DMS153 treated with DMSO at 0.1 percent for 48 hours (cell line): ENCODE results near the gene SASH1.
"Not testable (repeated sequence)": the region's sequence is repeated elsewhere in the genome, so short reads cannot be mapped to it uniquely, and the experiment has no call there.

Experiments
- DNase-seq: peaks from one replicate; lab custom pipeline; 2025; ENCODE audit not compliant: unreplicated experiment; lab: John Stamatoyannopoulos, UW

The SASH1 gene

DNA sequence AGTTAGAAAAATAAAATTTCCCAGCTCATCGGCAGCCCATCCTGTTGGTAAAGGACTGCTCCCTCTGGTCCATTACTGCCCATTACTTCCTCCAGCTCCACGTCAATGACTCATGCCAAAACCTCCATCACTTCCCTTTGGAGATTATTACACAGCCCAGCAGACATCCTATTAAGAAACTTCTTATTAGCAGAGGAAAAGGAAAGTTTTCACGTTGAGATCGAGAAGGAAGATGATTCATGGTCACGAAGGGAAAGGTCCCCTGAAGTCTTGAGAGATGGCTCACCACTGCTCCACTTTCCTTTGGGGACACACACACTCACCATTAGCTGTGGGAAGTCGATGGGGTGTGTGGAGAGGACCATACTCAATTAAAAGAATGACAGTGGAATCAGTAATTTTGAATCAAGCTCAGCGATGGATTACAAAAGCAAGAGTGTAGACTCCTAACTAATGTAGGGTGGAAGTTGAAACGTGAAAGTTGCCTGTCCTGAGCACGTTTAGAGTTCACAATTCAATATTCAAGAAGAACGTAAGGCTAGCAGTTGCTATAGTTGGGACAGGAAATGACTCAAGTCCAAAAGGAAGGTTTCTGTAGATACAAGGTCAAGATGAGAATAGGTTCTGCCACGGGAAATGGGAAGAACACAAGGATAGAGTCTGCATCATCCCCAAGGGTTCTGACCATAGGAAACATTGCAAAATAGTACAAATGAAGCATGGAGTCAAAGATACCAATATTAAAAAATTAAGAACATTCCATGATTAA, 21.6 kb downstream of the SASH1 start:
- DNase-seq, result no peak

GRCh38 chr6:148365041-148365440, 22.4 kb downstream of the SASH1 start:
- no peak for DNase-seq

DNA sequence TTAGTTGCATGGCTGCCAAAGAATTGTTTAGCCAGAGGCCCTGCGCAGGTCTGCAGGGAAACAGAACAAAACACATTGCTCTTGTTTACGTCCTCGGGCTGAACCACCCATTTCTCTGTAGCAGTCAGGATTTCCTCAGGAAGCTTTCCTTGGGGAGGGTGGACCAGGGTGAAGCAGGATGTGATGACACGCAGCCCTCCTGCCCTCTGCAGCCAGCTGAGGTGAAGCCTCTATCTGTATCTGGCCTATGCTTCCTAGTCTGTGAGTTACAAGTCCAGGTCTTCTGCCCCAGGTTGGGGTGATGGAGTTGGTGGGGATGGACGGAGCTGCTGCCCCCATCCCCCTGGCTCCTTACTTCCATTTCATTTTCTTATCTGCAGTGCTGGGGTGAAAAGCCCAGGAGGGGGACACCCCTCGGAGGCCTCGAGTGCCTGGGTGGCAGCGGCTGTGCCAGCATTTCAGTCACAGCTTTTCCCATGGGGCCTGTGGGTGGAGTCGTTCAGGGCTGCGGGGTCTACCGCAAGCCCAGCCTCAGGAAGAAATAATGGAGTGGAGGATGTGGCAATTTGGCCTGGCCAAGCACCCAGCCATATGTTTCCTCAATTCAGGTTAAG, 24.9 kb downstream of the SASH1 start:
- no peak for DNase-seq

GRCh38 chr6:148370176-148370575, 27.5 kb downstream of the SASH1 start:
- DNase-seq, result no peak

GRCh38 chr6:148374040-148374774, 31.6 kb downstream of the SASH1 start:
- no peak for DNase-seq

DNA sequence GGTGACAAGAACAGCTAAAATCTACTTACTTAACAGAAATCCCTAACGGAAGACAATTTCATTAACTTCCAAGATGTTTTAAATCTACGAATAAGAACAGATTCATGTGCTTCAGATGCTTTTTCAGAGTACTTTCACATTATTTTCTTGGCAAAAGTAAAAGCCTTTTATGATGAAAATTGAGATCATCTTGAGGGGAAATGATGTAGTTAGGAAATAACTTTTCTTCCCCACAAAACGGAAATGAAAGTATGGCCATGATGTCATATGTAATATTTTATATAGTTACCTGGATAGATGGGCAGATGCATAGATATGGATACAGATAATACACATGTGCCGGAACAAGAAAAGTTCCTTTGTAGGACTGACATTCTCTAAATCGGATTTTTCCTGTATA, 32.8 kb downstream of the SASH1 start:
- no peak for DNase-seq

GRCh38 chr6:148379481-148379880, 36.8 kb downstream of the SASH1 start:
- DNase-seq, result no peak

- DNase-seq, result no peak
These were observed 37.5 kb downstream of the SASH1 start for GRCh38 chr6:148379966-148380713.

- not testable (repeated sequence) for DNase-seq
These were observed 39.4 kb downstream of the SASH1 start for GRCh38 chr6:148382051-148382450.

GRCh38 chr6:148382861-148383260, 40.2 kb downstream of the SASH1 start:
- no peak for DNase-seq

DNA sequence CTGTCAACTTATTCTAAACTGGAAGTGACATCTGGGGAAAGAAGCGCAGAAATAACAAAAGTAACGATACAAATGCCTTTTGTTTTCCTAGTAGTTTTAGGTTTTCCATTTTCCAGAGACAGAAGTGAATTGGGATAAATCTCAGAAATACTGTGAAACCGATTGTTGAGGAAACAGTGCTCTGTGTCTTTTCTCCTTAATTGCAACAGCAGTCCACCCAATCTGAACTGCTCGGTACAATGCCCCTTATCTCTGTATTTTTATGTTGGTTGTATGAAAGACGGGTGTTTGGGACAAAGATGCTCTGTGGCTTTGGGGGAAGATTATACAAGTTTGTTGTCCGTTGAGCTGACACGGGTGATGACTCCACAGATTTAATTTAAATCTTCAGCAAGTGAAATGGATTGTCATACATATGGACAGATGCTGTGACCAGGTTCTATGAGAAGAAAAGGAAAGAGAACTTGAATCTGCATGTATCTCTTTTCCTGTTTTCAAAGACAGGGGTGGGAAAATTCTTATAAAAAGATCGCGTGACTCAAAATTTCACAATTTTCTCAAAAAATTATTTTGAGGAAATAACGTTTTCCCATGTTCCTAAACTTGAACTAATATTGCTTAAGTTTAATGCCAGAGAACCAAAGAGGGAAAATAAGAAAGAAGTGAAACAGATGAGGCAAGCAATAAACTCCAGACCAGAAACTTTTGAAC, 41.2 kb downstream of the SASH1 start:
- DNase-seq, result no peak

DNA sequence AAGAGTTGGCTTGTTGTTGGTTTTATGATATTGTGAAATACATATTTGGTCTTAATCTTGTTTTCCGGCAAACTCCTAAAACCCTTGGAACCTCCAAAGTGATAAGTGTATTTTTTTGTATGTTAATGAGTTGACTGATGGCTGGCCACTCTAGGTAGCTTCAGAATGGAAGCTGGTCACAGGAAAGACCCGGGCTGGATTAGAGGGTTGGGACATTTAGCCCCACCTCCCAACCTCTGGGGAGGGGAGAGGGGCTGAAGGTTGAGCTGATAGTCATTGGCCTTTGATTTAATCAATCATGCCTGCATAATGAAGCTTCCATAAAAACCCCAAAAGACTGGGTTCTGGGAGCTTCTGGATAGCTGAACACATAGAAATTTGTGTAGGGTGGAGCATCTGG, 42.7 kb downstream of the SASH1 start:
- no peak for DNase-seq

DNA sequence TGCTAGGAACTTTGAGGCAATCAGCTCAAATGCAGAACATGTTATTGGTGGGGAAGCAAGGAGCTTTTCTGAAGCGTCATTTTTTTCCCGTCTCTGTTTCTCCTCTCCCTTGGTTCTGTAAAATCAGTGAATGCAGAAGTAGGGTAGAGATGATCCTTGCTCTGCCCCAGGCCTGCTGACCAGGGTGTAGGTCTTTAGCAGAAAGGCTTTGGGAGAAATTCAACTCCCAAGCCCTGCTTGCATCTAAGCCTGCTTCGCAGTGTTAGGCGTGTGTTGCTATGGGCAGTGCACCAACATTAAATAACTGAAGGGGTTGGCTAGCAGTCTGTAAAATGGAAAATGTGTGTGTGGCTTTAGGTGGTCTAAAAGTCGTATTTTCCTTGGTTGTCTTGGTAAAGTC, 45.9 kb downstream of the SASH1 start:
- DNase-seq, result no peak

- DNase-seq, result no peak
These were observed 46.4 kb downstream of the SASH1 start for GRCh38 chr6:148389086-148389485.

DNA sequence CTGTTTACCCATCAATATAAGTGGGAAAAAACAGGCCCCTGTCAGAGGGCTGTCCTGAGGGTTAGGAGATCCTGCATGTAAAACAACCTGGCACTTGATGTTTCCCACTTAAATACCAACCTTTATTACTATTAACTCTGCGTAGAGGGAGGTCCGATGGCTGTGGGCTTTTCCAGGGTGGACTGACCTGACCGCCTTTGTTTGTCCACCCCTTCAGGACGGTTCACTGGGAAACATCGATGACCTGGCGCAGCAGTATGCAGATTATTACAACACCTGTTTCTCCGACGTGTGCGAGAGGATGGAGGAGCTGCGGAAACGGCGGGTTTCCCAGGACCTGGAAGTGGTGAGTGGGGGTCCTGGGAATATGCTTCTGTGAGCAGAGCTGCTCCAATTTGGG, 47.3 kb downstream of the SASH1 start:
- DNase-seq, result no peak

DNA sequence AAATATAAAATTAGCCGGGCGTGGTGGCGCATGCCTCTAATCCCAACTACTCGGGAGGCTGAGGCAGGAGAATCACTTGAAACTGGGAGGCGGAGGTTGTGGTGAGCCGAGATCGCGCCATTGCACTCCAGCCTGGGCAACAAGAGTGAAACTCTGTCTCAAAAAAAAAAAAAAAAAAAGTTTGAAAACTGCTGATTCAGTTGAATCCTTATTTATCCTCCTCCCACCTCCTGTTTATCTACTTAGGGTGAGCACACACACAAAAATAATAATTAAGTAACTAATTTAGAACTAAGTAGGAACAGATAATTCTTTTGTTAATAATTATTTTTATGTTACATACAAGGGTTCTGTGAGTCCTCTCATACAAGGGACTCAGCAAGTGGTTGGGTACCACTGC, 49.5 kb downstream of the SASH1 start:
- not testable (repeated sequence) for DNase-seq

- no peak for DNase-seq
These were observed 50.0 kb downstream of the SASH1 start for GRCh38 chr6:148392671-148393070.

GRCh38 chr6:148395583-148396101, 53.0 kb downstream of the SASH1 start:
- DNase-seq, result no peak

DNA sequence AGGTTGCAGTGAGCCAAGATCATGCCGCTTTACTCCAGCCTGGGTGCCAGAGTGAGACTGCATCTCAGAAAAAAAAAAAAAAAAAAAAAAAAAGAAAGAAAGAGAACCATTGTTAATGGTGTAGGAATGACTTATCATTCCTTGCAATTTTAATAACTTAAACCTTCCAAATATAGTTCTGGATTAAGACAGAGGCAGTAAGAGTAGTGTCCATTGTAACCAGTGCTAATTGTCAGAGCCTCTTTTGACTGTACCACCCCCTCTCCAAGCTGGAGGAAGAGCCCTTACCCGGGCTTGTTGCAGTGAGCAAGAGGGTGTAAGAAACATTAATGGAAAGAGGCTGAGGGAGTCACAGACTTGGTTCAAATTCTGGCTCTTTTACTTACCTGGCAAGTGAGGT, 53.8 kb downstream of the SASH1 start:
- no peak for DNase-seq

DNA sequence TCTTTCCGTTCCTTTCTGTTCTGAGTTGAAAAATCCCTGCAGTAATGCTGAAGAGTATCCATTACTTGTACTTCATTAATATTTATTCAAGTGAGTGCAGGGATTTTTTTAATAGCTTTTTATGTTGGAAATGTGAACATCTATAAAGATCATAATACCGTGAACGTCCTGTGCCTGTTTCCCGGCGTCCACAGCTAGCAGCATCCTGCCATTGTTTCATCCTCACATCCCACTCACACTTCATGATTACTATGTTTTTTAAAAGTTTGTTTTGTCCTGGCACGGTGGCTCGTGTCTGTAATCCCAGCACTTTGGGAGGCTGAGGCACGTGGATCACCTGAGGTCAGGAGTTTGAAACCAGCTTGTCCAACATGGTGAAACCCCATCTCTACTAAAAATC, 54.3 kb downstream of the SASH1 start:
- DNase-seq, result no peak

- DNase-seq, result no peak
These were observed 55.6 kb downstream of the SASH1 start for GRCh38 chr6:148398244-148398643.
